Amniotic stem cell (primary cell): ENCODE data around the gene TKTL2.
"Not testable (repeated sequence)": the region's sequence is repeated elsewhere in the genome, so short reads cannot be mapped to it uniquely, and the experiment has no call there.

Experiments used
- DNase-seq: peaks from one replicate; lab custom pipeline; 2025; lab: John Stamatoyannopoulos, UW

Gene TKTL2

DNA sequence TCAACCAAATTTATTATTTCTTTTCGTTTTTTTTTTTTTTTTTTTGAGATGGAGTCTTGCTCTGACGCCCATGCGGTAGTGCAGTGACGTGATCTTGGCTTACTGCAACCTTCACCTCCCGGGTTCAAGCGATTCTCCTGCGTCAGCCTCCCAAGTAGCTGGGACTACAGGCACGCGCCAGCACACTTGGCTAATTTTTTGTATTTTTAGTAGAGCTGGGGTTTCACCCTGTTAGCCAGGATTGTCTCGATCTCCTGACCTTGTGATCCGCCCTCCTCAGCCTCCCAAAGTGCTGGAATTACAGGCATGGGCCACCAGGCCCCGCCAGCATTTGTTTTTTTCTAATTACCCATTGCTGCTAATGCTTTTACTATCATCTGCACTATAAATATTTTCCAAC is 26.5 kb downstream of the TKTL2 start:
- DNase-seq, result not testable (repeated sequence)

- no peak for DNase-seq
Observed at GRCh38 chr4:163440040-163440439, 33.5 kb downstream of the TKTL2 start.
